Measurements from ENCODE around the gene C11orf91. TPM values are rescaled to one million over a fixed set of nuclear protein-coding genes. Genes with fewer than 3 reads are reported as not detected.
"Not testable (repeated sequence)": the region's sequence is repeated elsewhere in the genome, so short reads cannot be mapped to it uniquely, and the experiment has no call there.

C11orf91 gene
- total RNA-seq, 2 donors from 2014 or later = 1.3 to 2.2 TPM

DNA sequence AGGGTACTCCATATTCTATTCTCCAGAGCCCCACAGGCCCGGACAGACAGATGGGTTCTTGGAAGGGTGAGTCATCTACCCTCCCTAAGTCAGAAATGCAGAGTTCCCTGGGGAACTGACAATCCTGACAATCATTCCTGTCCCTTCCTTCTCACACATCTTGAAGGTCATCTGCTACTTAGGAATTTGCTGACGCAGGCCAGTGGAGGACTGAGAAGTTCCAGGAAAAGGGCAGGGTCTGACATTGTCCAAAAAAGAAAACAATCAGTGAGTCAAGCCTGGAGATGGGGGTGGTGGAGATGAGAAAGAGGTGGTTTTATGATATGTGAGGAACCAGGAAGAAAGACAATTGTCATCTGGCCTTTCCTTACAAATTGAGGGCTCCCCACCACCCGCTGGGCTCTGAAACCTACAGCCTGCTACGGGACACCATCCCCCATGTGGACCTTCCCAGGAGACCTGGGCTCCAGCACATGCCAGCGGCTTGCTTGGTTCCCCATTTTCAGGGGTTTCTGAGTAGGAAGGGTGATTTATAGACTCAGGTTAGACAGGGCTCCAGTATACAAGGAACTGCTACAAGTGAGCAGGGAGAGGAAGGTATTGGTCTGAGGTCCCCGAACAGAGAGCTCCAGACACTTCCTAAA, 22.7 kb upstream of the C11orf91 start:
- no peak for DNase-seq (ENCODE audit: low spot score)
- intact Hi-C loops (cut with DNase I) = no loop called here

DNA sequence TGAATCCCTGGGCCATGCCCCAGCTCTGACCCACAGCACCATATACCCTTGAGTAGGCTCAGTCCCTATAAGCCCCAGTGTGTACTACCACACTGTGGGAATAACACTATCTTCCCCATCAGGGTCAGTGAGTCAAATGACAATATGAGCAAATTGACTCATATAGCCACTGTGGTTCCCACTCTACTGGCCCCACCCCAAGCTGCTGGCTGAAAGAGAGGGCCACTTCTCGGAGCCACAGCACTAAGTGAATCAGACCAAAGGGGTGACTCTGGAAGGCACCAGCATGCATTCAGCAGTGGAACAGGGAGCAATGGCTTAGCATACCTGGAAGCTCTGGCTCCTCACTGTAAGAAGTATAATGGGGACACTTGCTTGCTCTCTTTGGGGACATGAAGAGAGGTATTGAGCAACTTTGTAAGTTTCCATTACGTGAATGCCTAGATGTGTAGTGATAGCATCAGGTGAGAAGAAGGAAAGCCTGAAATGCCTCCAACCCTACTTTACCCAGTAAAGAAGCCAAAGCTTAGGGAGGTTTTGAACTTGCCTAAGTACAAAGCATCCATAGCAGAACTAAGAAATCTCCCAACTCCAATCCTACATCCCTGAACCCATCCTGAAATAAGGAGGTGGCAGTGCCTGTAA, 22.1 kb upstream of the C11orf91 start:
- intact Hi-C loops (cut with DNase I) = no loop called here
- peak; percentile 86 for DNase-seq (ENCODE audit: low spot score)

- DNase-seq (ENCODE audit: low spot score) = no peak
- intact Hi-C loops (cut with DNase I) = no loop called here
Observed at GRCh38 chr11:33721984-33722383, 21.4 kb upstream of the C11orf91 start.

- DNase-seq (ENCODE audit: low spot score) = no peak
- intact Hi-C loops (cut with DNase I) = no loop called here
Observed at GRCh38 chr11:33721426-33721825, 20.8 kb upstream of the C11orf91 start.

- DNase-seq (ENCODE audit: low spot score) = no peak
- intact Hi-C loops (cut with DNase I) = no loop called here
Observed at GRCh38 chr11:33719587-33719986, 19.0 kb upstream of the C11orf91 start.

GRCh38 chr11:33718440-33718839, 17.8 kb upstream of the C11orf91 start:
- intact Hi-C loops (cut with DNase I) = no loop called here
- DNase-seq (ENCODE audit: low spot score) = no peak

DNA sequence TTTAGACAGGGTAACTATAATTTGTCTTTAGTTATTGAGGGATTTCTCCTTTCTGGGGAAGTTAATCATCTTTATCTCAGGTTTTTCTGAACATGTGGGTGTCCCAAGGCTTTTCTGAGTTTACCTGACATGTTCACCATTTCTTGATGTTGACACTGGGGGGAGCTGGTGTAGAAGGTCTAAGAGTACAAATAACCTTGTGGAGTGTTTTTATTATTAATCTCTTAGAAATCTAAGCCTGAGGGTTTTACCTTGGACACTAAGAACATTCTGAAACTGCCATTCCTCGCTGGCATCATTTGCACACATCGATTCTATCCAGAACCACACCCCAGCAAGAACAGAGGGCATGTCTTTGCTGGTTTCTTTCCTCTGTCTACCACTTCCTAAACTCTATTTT, 15.6 kb upstream of the C11orf91 start:
- intact Hi-C loops (cut with DNase I) = no loop called here
- DNase-seq (ENCODE audit: low spot score) = no peak

DNA sequence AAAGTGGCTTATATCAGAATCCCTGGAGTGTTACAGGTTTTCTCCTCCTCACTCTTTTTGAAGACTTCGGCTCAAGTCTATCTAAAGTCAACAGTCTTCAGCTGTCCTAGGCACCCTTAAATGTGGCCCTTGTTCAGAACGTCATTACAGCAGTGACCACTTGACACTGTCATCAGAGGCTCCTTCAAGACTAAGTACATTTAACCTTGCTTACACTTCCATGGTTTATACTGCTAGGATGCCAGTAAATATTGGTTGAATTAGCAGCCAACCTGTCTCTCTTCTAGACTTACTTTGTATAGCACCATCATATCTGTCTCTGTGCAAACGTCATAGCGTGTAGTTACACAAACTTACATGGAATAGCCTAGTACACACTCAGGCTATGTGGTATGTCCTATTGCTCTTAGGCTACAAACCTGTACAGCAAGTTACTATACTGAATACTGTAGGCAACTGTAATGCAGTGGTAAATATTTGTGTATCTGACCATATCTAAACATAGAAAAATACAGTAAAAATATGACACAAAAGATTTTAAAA, 13.3 kb upstream of the C11orf91 start:
- no peak for DNase-seq (ENCODE audit: low spot score)
- intact Hi-C loops (cut with DNase I) = no loop called here

GRCh38 chr11:33713151-33713855, 12.7 kb upstream of the C11orf91 start:
- no peak for DNase-seq (ENCODE audit: low spot score)
- intact Hi-C loops (cut with DNase I) = no loop called here

- intact Hi-C loops (cut with DNase I) = no loop called here
Observed at GRCh38 chr11:33712436-33712835, 11.8 kb upstream of the C11orf91 start.

DNA sequence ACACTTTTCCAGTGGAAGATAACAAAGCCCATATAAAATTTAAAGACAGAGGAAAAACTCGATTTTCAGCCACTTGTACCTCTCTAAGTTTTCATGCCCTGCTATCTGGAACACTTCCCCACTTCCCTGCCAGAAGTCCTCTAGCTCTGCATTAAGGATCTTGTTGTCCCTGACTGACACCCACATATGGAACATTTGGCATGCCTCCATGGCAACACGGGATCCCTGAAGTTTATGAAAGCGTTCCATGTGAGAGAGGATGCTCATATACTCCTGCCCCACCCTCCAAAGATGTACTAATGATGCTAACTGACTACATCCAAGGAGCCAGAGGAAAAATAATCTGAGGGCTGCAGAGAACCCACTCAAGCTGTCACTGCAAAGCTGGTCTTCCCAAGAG, 8.8 kb upstream of the C11orf91 start:
- DNase-seq (ENCODE audit: low spot score) = no peak
- intact Hi-C loops (cut with DNase I) = no loop called here

More at GRCh38 chr11:33712436-33712835, 11.8 kb upstream of the C11orf91 start:
- no peak for DNase-seq (ENCODE audit: low spot score)

DNA sequence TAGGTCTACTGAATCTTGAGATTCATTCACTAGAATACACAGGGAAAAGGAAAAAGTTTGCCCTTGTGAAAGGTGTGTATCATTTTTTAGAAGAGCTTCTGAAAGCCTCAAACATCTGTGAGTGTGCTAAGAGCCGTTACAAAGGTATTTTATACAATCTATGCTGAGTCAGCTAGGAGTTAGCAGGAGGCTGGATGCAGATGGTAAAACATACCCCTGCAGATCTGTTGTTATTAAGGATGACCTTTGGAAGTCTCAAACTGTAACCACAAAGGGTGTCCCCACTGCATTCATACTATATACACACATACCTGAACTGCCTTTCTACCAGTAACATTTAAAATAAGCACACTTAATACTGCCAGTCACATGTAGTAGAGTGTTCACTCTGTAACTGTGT, 8.4 kb upstream of the C11orf91 start:
- no peak for DNase-seq (ENCODE audit: low spot score)
- intact Hi-C loops (cut with DNase I) = no loop called here

GRCh38 chr11:33707831-33708230, 7.2 kb upstream of the C11orf91 start:
- intact Hi-C loops (cut with DNase I); DNase-seq (ENCODE audit: low spot score): not testable (repeated sequence)

DNA sequence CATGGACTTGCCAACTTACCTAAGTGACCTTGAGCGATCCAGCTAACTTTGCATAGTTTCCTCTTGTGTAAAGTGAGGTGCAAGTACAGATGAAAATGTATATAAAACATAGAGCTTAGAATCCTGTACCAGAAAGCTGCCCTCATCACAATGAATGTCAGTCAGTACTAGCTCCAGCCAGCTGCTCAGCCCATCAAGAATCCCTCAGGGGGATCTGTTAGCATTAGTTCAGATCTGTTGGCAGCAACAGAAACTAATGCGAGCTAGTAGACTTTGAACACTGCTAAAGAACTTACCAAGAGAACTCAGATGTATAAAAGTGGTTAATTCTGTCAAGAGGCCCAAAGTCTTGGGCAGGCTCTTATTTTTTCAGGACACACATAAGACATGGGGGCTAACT, 6.3 kb upstream of the C11orf91 start:
- intact Hi-C loops (cut with DNase I) = no loop called here
- no peak for DNase-seq (ENCODE audit: low spot score)

DNA sequence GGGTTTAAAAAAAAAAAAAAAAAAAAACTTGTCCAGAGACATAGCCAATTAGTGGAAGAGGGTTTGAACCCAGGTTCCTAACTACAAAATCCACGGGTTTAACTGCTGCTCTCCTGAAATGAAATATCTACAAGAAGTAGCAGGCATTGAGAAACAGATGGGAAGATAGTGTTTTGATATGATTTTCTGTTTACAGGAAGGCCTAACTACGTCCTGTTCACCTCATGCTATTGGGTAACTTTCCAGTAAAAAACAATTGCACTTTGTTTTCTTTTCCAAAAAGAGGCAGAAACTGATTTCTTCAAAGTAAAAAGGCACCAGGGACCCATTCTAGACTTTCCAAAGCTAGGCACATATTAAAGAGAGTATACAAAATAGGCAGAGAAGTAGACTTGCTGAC, 5.9 kb upstream of the C11orf91 start:
- DNase-seq (ENCODE audit: low spot score) = no peak
- intact Hi-C loops (cut with DNase I) = no loop called here

GRCh38 chr11:33704240-33705002, 3.8 kb upstream of the C11orf91 start:
- intact Hi-C loops (cut with DNase I) = no loop called here

DNA sequence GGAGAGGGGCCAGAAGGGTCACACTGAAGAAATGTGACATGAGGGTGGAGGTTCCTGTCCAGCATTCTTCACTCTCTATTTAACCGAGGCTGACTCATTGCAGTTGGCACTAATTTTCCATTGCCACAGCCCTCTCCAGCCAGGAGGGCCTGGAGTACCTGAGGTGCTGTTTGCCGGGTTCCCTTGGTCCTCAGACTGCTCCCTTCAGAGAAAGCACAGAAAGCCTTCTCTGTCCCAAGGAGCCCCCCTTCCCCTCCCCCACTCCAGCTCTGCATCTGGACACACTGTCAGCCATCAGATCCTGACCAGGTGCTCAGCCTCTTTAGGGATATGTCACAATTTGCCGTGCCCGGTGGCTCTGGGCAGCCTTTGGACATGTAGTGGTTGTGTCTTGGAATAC, 3.2 kb upstream of the C11orf91 start:
- no peak for DNase-seq (ENCODE audit: low spot score)
- intact Hi-C loops (cut with DNase I) = no loop called here

More at GRCh38 chr11:33704240-33705002, 3.8 kb upstream of the C11orf91 start:
- no peak for DNase-seq (ENCODE audit: low spot score)

DNA sequence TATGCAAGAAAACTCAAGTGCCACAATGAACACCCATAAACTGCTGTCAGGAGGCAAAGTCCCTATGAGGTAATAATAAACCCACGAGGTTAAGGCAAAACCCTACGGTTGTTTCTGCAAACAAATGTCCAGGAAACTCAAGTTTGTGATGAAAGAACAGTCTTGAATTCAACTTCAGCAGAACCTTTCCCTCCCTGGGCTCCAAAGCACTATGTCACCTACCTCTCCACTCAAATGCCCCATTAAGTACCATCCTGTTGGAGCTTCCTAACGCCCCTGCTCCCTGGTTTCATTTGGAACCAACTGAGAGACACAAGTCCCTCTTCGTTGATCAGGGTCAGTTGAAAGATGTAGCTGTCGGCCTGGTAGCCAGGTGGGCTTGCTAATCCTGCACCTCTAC, 2.6 kb upstream of the C11orf91 start:
- intact Hi-C loops (cut with DNase I) = no loop called here
- DNase-seq (ENCODE audit: low spot score) = no peak

GRCh38 chr11:33701302-33702230, 940 bp upstream of the C11orf91 start:
- DNase-seq (ENCODE audit: low spot score) = no peak
- intact Hi-C loops (cut with DNase I) = no loop called here

All from posterior vena cava (tissue), 2 donors.